GM03348 (cell line): Measurements from ENCODE around the gene UBP1.
"Not testable (repeated sequence)": the region's sequence is repeated elsewhere in the genome, so short reads cannot be mapped to it uniquely, and the experiment has no call there.

Experiments
- DNase-seq: peaks from one replicate; pipeline ENCODE4 v3.0.0; 2012; ENCODE audit warnings: low spot score

The UBP1 gene

DNA sequence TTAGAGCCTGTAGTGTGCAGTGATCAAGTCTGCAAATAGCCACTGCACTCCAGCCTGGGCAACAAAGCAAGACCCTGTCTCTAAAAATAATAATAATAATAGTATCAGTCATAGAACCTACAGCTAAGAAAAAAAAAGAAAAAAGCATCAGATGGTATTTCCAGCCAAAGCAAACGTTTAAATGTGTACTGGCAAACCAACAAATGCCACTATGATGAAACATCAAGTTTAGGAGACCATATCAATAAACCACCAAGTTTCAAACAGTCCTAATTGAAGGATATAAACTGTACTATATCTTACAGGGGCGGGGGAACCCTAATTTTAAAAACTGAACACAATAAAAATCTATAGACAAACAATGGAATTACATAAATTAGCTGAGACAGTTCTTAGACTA lies 6.4 kb downstream of the UBP1 start:
- no peak for DNase-seq

DNA sequence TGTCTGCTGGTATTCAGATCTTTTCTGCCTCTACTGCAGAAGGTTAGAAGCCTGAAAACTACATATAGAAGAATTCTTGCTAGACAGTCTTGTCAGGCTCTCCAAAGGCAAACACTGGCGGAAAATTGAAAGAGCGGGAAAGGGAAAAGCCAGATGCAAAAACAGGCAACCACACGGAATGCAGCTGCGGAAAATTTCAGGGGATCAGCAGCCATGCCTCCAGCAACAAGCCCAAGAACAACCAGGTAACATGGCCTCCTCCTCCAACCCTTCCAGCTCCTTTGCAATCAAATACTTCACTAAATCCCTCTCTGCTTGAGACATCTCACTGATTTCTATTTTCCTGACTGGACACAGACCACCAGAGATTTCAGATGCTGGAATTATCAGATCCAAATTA lies 9.6 kb downstream of the UBP1 start:
- DNase-seq, result no peak

DNA sequence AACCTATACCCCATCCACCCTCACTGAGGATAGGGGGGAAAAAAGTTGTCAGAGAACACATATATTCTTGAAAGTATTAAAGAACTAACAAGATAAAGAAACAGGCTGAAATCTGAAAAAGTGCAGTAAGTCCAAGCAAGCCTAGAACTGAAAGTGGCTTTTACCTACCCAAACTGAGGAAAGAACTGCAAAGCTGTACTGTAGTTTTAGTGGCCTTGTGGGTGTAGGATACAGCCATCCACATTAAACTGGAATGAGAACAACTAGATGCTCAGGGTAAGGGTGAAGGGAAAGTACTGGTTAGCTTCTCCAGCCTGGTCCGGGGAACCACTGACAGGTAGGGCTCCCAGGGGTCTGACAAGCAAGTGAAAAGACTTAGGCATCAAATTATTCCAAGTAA lies 10.1 kb downstream of the UBP1 start:
- DNase-seq, result no peak

DNA sequence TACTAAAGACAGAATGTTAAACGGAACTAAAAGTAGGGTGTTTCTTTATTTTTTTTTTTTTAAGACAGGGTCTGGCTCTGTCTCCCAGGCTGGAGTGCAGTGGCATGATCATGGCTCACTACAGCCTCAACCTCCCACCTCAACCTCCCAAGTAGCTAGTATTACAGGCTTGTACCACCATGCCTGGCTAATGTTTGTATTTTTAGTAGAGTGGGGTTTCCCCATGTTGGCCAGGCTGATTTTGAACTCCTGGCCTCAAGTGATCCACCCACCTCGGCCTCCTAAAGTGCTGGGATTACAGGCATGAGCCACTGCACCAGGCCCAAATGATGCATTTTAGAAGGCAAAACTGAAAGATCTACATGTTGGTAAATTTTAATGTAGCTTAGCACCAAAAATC lies 10.9 kb downstream of the UBP1 start:
- not testable (repeated sequence) for DNase-seq

DNA sequence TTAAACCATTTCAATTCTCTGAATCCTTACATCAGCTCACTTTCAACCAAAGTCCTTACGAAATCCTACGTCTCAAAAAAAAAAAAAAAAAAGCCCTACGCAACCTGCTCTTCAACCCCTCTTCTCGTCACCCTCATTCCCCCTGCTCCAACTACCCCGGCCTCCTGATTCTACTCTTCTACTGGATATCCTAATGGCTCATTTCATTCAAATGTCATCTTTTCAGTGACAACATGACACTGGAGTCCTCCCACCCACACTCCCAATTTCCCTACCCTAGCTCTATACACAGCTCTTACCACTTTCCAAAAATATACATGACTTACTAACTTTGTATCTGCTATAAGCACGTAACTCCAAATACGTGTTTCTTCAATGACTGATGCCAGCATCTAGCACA lies 11.5 kb downstream of the UBP1 start:
- DNase-seq, result no peak

DNA sequence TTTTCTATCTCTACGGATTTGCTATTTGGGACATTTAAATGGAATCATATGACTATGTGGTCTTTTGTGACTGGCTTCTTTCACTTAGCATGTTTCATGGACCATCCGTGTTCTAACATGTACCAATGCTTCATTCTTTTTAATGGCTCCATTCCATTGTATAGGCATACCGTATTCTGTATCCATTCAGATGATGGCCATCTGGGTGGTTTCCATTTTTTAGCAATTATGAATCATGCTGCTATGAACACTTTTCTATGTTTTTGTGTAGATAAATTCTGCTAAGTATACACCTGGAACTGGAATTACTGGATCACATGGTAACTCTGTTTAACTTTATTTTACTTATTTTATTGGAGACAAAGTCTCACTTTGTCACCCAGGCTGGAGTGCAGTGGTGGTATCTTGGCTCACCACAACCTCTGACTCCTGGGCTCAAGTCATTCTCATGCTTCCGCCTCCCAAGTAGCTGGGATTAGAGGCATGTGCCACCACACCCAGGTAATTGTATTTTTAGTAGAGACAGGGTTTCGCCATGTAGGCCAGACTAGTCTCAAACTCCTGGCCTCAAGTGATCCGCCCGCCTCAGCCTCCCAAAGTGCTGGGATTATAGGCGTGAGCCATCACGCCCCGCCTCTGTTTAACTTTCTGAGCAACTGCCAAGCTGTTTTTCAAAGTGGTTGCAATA lies 13.4 kb downstream of the UBP1 start:
- DNase-seq, result no peak

DNA sequence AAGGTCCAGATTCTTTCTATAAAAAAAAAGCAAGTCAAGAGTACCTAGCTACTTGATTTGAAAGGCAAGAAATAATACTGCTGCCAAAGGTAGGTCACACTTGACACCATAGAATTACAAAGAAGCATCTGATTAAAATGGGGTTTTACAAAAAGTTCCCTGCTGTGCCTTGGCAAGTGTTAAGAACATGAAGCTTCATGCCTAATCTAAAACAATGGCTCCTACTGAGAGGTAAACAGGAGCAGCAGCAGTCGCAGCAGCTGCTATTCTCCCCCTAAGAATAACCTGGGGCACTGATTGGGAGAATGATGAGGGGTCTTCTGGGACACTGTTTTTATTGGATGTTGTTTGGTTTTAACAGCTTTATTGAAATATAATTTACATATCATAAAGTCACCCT lies 14.1 kb downstream of the UBP1 start:
- DNase-seq, result no peak

DNA sequence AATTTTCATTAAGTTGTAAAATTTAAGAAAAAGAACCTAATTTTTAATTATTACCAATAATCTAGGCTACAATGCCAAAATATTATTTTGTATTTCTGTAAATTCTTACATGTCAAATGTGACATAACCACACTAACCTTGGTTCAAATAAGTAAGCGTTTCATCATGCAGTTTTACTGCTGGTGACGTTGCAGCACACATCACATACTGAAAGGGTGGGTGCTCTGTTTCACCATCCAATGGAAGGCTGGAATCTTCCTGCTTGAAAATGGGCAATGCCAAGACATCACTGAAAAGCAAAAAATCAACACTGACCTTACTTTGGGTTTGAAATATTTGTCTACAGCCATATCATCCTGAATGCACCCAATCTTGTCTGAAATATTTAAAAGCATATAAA lies 14.8 kb downstream of the UBP1 start:
- no peak for DNase-seq

DNA sequence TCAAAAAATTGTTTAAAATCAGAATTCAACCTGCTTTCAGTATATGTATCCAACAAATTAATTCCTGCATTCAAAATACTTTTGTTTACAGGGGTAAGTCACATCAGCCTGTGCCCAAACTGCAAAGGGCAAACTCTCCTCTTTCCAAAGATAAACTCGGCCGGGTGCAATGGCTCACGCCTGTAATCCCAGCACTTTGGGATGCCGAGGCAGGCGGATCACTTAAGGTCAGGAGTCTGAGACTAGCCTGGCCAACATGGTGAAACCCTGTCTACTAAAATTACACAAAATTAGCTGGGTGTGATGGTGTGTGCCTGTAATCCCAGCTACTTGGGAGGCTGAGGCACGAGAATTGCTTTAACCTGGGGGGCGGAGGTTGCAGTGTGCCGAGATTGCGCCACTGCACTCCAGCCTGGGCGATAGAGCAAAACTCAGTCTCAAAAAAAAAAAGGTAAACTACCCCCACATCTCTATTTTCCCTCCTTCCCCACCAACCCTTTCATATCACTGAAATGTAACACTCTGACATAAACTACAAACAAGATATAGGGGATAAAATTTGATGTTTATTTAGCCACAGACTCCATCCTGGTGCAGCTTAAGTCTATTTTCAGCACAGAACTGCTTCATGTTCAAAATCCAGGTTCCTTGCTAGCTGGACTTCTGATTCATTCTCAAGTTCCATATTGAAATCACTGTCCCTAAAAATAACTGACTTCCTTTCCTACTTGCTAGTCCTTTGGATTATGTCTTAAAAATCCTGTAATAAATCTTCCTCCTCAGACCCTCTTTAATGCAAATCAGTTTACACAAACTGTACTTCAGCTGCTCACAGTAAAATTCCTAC lies 15.4 kb downstream of the UBP1 start:
- no peak for DNase-seq

DNA sequence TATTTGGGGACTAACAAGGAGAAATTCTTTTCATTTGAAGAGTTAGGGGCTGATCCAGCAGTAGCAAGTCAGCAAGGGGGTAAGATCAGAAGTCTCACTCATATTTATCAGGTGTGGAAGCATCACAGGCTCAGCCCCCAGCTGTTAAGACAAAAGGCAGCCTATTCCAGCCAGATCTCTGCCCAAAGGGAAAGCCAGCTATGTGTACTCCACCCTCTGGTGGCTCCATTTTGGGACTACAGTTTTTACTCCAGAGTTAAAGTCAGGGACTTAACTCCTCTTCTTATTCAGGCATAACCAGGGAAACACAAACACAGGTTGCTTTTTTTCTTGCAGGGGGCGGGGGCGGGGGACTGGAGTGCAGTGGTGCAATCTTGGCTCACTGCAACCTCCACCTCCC lies 19.2 kb downstream of the UBP1 start:
- no peak for DNase-seq

DNA sequence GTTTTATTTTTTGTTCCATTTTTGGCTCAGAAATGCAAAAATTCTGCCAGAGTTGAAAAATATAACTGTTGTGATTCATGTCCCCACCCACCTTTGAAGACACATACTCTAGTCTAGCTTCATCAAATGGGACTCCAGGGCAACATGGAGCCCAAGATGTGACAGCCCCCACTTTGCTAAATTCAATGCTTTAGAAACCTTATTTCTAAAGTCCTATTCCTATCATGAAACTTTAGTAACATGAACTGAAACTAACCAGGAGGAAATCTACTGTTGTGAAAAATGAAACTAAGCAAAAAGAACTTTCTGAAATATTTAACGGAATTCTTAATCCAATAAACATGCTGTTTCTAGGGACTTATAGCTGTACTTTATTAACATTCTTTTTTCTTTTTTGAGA lies 20.3 kb downstream of the UBP1 start:
- no peak for DNase-seq

DNA sequence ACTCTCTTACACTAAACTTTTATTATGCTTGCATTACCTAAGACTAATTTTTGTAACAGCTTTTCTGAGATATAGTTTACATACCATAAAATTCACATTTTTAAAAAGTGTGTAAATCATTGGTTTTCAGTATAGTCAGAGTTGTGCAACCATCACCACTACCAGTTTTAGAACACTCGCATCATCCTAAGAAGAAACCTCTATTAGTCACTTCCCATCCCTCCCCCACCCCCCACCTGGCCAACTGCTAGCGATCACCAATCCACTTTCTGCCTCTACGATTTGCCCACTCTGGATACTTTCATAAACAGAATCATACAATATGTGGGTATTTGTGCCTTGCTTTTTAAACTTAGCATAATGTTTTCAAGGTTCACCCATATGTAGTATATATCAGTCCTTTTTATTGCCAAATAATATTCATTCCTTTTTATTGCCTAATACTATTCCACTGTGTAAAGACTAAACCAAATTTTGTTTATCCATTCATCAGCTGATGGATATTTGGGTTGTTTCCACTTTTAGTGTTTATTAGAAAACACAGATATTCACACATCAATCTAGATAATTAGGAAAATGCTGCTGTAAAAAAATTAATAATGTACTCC lies 23.0 kb downstream of the UBP1 start:
- DNase-seq, result no peak

DNA sequence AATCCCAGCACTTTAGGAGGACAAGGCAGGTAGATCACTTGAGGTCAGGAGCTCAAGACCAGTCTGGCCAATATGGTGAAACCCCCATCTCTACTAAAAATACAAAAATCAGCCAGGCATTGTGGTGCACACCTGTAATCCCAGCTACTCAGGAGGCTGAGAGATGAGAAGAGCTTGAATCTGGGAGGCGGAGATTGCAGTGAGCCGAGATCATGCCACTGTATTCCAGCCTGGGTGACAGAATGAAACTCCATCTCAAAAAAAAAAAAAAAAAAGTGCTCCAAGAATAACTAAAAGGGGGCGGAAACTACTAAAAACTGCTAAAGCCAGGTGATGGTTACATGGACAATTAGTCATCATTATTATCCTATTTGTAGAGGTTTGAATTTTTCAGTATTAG lies 29.4 kb downstream of the UBP1 start:
- not testable (repeated sequence) for DNase-seq

DNA sequence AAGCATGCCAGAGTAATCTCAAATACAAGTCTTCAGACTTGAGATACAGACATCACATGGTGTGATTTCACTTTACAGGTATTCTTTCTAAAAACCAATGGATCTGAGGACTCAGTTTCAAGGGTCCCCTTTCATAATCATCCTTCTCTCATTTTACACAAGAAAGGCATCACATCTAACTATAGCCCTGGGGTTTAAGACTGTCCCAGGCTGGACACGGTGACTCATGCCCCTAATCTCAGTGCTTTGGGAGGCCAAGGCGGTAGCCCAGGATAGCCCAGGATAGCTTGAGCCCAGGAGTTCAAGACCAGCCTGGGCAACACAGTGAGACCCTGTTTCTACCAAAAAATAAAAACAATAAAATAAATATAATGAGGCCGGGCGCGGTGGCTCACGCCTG lies 36.4 kb downstream of the UBP1 start:
- no peak for DNase-seq

DNA sequence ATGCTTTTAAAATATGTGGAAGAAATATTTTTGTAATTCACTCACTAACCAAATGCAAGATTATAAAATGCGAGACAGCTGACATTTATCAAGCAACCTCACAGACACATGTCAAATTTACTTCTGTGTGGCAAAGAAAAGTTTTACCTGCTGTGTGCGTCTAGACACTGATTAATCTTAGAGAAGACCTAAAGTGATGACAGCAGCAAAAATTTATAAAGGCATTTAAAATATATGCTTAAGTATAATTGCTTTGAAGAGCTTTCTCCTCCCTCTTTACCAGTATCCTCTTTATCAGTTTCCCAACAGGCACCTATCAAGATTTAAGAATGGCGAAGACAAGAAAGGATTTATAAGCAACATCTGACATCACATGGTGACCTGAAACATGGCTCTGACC lies 37.3 kb downstream of the UBP1 start:
- DNase-seq, result no peak

DNA sequence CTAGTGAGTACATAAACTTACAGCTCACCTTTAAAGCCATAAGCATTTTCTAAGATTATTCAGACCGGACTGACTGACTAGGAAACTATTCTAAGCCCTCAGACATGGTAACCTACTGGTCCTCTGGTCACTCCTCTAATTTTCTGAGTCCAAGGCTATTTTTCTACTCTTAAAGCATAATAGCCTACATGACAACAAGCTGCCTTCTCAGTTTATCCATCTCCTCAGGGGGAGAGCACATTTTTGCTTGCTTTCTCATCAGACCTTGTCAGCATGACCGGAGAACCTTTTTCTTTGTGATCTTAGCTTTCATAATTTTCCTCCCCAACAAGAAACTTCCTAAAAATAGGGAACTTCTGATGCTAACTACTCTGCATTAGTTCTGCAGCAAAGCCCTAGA lies 38.4 kb downstream of the UBP1 start:
- no peak for DNase-seq

DNA sequence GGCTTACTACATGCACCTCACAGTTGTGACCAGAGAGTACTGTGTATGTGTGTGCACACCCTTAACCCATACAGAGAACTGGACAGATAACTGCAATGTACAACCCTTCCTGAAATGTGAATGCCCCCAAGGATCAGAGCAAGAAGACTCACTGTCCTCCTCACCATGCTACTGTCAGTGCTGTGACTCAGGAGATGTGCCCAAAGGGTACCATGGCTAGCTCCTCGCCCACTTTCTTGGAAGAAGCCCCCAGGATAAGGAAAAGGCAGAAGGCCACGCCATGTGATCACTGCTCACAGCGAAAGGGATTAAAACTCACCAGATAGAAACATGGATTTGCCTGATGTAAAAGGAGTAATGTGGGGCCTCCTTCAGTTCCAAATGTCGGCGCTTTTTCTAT lies 41.8 kb downstream of the UBP1 start:
- DNase-seq, result no peak

DNA sequence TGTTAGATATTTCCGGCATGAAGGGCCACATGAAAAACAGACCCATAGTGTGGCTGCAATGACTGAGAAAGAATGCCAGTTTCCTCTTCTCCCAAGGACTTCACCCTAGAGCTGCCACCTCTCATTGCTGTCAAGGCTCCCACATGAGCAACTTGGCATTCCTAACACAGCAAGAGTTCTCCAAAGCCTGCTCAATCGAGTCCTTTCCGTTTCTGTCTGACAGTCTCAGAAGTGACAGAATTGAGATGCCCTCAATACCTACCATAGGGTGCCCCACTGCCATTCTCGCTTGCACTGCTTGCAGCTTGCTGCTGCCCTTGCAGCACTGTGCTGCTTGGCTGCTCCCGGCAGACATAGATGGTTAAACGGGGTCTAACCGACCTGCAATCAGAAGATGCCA lies 44.3 kb downstream of the UBP1 start:
- no peak for DNase-seq

DNA sequence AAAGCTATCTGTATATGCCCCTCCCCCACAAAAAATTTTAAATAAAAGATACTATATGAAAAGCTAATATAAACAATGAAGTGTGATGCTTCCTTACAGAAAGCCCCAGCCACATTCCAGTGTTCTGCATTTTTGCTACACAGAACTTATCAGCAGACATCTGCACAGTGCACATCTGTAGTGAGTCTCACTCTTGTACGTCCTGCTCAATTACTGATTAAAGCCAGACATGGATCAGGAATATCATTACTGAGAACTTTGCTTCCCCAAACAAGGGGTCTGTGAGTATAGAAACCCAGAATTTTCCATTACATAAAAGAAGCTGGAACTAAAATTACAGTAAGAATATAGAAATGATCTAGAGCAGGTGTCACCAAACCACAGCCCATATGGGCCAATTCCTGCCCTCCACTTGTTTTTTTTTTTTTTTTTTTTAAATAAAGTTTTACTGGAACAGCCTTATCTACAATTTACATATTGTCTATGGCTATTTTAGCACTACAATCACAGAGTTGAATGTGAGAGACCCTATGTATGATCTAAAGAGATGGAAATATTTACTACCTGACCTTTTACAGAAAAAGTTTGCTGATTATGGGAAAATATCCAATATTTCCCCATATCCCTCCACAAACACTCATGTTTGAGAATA lies 45.7 kb downstream of the UBP1 start:
- no peak for DNase-seq

DNA sequence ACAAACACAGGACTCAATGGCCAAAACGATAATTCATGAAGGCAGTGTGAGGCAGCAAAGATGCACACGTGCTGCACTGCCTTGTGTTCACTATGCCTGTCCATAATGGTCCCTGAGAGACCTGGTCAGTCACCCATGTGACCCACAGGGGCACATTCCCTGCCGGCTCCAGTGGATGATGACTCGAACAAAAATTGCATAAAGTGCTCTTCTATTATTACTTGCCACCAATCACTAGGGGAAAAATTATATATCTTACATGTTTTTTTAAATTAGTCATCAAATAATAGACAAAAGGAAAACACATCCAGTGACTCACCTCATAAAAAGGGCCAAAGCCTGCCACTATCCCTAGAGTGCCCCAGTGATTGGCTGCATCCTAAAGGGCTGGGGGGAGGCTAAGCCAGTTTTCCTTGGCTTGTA lies 47.5 kb downstream of the UBP1 start:
- peak; percentile 90 for DNase-seq

DNA sequence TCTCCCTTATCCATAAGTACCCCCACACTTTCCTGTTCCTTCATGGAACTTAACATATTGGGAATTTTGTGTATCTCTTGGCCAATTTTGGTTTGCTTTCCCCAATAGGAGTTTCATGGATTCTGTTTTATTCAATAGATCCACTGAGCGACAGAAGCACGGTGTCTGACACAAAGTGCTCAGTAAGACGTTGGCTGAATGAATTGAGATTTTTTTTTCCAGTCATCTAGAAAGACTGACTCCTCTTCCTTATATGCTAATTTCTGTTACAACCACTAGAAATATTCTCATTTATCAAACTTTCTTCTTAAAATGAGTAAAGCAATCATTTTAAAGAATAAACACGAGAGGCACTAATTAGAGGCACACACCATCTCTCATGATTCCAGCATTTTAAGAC lies 48.1 kb downstream of the UBP1 start:
- no peak for DNase-seq

DNA sequence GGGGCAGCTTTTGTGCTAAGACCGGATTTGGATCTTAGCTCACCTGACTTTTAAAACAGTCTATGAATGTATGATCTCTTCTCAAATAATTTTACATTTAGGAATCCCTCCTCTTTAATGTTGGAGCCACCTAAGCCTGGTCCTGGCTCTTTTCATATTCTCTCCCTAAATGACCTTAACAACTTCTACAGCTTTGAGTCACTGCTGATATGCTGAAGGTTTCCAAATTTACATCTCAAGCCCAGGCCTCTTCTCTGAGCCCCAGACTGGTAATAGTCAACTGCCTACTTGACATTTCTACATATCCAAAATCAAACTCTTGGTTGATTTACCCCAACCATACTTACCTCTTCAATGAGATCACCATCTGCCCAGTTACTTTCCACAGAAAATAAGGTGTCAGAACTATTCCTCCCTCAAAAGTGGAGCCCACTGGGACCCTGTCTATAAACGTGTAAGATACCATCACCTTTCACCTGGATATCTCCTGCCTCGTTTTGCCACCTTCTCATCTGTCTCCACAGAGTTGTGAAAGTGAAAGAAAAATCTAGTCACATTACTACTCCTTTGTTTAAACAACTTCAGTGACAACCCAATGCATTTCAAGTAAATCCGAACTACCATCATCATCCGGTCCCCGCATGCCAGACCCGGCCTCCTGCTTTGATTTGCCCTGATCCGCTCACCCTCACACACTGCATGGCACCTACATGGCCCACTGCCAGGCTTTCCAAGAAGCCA lies 48.8 kb downstream of the UBP1 start:
- DNase-seq, result no peak
